CD4-positive, alpha-beta T cell treated with Interleukin-4 for 1 hour (primary cell): ENCODE measurements around the gene RABGAP1L.
"Not testable (repeated sequence)": the region's sequence is repeated elsewhere in the genome, so short reads cannot be mapped to it uniquely, and the experiment has no call there.

ENCODE experiments used
- DNase-seq, 2 donors: peaks; one replicate each; pipeline ENCODE4 v3.0.0-alpha.2; 2020 to 2022

Gene RABGAP1L

DNA sequence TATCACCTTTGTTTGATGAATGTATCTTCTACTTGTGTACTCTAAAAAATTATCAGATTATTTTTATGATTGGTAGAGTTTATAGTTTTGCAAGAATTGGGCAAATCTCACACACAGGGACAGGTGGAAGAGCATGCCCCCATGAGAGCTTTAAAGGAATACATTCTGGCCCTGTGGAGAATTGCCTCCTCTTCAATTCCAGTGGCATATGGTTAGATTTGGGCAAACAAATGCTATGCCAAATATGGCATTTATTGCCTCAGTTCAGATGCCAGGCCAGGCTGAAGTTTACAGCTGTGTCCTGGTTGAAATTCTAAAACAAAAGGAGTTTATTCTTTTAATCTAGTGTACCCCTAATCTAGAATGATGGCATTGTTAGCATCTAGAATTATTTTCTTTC lies 678.1 kb downstream of the RABGAP1L start:
- DNase-seq: no peak

- no peak for DNase-seq
Measured at GRCh38 chr1:174839211-174839610, 679.9 kb downstream of the RABGAP1L start.

DNA sequence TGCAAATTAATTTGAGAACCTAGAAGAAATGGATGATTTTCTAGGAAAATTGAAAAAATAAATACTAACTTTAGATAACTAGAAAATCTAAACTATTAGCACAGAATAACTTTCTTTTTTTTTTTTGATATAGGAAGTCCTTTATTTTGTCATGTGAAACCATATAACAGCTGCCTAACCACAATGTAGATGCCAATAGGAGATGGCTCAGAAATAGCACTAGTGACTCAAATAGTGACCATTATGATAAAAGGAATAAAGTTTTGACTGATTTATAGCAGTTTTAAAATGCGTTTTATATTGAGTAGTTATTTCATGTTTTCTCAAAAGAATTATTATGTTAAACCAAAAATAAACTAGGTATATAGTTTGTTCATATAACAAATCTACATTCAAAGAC lies 682.4 kb downstream of the RABGAP1L start:
- DNase-seq: peak in 1 of 2 donors; percentile 4

DNA sequence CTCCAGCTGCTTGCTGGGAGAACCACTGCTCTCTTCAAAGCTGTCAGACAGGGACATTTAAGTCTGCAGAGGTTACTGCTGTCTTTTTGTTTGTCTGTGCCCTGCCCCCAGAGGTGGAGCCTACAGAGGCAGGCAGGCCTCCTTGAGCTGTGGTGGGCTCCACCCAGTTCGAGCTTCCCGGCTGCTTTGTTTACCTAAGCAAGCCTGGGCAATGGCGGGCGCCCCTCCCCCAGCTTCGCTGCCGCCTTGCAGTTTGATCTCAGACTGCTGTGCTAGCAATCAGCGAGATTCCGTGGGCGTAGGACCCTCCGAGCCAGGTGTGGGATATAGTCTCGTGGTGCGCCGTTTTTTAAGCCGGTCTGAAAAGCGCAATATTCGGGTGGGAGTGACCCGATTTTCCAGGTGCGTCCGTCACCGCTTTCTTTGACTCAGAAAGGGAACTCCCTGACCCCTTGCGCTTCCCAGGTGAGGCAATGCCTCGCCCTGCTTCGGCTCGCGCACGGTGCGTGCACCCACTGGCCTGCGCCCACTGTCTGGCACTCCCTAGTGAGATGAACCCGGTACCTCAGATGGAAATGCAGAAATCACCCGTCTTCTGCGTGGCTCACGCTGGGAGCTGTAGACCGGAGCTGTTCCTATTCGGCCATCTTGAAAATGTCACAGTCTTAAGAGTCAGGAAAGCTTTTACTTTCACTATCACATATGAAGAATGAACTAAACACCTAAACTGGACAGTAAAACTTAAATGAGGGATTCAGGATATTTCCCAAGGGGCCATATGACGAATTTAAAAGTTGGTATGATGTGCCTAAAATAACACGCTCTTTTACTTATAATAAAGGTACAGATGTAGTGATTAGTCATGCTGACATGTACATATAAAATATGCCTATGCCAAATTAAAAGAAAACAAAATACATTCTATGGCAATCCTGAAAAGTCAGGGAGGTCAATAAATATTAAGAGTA lies 689.6 kb downstream of the RABGAP1L start:
- not testable (repeated sequence) for DNase-seq

- DNase-seq: no peak
Measured at GRCh38 chr1:174850726-174851125, 691.4 kb downstream of the RABGAP1L start.

GRCh38 chr1:174858301-174858700 lies 699.0 kb downstream of the RABGAP1L start:
- no peak for DNase-seq

GRCh38 chr1:174870319-174870718 lies 711.0 kb downstream of the RABGAP1L start:
- DNase-seq: no peak

GRCh38 chr1:174871886-174872285 lies 712.6 kb downstream of the RABGAP1L start:
- DNase-seq: no peak

DNA sequence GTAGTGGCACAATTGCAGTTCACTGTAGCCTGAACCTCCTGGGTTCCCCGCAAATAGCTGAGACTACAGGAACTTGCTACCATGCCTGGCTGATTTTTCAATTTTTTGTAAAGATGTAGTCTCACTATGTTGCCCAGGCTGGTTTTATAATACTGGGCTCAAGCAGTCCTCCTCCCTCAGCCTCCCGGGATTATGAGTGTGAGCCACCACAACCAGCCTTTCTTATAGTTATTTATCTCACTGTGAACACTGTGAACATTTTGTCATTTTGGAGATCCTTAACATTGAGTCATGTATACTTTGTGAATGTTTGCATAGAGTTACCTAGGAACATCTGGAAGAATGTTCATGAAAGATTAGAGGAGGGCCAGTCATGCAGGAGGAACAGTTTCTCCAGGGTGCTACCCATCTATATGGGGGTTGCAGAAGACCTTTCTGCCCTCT lies 713.3 kb downstream of the RABGAP1L start:
- no peak for DNase-seq

DNA sequence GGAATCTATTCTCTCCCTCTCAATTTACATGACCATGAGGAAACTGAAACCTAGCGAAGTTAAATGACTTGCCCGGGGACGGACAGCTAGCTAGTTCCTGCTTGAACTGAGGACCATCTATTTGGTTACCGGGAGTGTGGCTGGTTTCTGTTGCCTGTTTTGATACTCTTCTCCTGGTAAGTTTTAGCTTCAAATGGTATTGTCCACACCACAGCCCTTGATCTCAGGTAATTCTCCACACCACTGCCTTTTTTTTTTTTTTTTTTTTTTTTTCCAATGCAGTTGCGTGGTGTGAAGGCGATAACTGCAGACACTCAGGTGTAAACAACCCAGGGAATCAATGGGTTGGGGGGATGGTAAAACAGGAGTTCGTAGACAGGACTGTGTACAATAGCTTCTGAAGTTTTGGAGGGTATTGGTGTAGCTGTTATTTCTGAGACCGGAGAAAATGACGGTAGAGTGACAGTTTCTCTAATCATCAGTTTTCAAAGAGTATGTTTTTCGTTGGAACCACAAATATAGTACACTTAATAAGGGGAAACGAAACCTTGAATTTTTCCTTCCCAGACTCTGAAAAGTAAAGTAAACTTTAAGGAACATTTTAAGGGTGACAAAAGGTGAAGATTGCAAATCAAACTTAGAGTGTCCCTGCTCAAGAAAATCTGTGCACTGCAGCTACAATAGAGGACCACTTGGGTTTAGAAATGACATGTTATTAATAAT lies 715.2 kb downstream of the RABGAP1L start:
- DNase-seq: no peak

GRCh38 chr1:174875306-174875705 lies 716.0 kb downstream of the RABGAP1L start:
- DNase-seq: peak; percentile 48 to 50

DNA sequence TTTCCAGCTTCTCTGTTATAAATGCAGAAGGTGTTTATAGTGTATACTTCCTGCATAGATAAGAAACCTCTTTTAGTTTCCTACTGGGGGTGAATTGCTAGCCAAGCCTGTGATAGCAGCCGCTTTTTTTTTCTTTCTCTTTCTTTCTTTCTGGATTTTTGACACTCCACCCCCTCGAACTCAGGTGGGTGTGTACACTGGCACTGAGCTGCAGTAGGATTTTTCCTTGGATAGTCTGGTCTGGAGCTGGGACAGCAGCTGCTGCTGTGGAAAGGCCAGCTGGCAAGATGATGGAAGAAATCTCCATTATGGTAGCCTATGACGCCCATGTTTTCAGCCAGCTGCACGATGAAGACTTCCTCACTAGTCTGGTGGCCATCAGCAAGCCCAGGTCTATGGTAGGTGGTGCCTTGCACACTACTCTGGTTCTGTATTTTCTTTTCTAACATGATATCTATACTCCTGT lies 717.9 kb downstream of the RABGAP1L start:
- DNase-seq: no peak

GRCh38 chr1:174880171-174880570 lies 720.9 kb downstream of the RABGAP1L start:
- no peak for DNase-seq

- peak; percentile 13 to 23 for DNase-seq
Measured at GRCh38 chr1:174883409-174883808, 724.1 kb downstream of the RABGAP1L start.

- DNase-seq: no peak
Measured at GRCh38 chr1:174884038-174884437, 724.7 kb downstream of the RABGAP1L start.

DNA sequence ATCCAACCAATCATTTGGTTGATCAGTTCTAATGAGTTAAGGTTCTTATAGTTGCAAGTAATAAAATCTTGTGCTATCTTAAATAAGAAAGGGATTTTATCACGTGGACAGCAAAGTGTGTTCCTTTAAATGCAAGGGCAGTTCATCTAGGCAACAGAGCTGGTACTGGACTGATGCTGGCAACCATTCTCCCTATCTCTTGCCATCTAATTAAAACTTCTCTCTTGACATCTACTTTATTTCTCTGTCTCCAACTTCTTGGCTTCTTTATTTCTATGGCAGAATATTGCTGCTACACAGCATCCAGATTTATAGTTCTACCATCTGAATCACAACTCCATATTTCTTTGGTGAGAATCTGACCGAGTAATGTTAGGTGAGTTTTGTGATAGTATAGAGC lies 725.2 kb downstream of the RABGAP1L start:
- DNase-seq: no peak

- DNase-seq: no peak
Measured at GRCh38 chr1:174890024-174890423, 730.7 kb downstream of the RABGAP1L start.

- DNase-seq: no peak
Measured at GRCh38 chr1:174892016-174892415, 732.7 kb downstream of the RABGAP1L start.

DNA sequence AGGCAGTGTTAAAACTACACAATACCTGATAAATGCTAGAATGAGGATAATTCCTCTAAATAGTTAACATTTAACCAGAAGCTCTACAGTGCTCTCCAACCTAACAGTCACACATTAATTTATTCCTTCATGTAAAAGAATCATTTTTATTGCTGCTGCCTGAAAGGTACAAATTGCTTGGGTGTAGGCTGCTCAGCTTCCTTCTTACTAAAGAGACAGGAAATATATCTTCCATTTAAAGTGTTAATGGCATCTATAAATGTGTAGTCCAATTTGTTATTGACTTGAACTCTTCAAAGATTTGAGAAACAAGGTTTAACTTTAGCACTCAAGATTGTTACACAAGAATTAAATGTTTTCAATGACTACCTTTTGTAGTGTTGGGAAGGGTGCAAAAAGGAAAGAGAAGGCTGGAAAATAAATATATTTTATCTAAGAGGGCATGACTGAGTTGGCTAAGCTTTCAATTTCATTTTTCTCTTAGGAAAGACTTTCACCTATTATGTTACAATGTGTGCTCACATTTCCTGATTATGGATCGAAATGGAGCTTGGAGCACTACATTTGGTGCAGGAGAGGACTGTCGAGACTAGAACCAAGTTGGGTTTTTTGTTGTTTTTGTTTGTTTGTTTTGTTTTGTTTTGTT lies 734.9 kb downstream of the RABGAP1L start:
- DNase-seq: no peak

DNA sequence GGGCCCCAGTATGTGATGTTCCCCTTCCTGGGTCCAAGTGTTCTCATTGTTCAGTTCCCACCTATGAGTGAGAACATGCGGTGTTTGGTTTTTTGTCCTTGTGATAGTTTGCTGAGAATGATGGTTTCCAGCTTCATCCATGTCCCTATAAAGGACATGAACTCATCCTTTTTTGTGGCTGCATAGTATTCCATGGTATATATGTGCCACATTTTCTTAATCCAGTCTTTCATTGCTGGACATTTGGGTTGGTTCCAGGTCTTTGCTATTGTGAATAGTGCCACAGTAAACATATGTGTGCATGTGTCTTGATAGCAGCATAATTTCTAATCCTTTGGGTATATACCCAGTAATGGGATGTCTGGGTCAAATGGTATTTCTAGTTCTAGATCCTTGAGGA lies 736.3 kb downstream of the RABGAP1L start:
- not testable (repeated sequence) for DNase-seq

GRCh38 chr1:174898102-174898797 lies 738.9 kb downstream of the RABGAP1L start:
- no peak for DNase-seq

GRCh38 chr1:174900317-174900716 lies 741.0 kb downstream of the RABGAP1L start:
- DNase-seq: no peak
